ENCODE data around the gene ARF1.

GRCh38 chr1:228105996-228106799 is 23.7 kb downstream of the ARF1 start:
- TF ChIP-seq, protein P1, sequence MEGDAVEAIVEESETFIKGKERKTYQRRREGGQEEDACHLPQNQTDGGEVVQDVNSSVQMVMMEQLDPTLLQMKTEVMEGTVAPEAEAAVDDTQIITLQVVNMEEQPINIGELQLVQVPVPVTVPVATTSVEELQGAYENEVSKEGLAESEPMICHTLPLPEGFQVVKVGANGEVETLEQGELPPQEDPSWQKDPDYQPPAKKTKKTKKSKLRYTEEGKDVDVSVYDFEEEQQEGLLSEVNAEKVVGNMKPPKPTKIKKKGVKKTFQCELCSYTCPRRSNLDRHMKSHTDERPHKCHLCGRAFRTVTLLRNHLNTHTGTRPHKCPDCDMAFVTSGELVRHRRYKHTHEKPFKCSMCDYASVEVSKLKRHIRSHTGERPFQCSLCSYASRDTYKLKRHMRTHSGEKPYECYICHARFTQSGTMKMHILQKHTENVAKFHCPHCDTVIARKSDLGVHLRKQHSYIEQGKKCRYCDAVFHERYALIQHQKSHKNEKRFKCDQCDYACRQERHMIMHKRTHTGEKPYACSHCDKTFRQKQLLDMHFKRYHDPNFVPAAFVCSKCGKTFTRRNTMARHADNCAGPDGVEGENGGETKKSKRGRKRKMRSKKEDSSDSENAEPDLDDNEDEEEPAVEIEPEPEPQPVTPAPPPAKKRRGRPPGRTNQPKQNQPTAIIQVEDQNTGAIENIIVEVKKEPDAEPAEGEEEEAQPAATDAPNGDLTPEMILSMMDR (IDR thresholded peaks at IDR 0.05), result no peak
- TF ChIP-seq EZH2 (IDR thresholded peaks at IDR 0.05; ENCODE audit: borderline replicate concordance, insufficient read depth, low read depth, low read length, poor library complexity, severe bottlenecking), result no peak

Measured in B cell (primary cell).